Keratinocyte (primary cell): ENCODE results near the gene CD109. TPM values are rescaled to one million over a fixed set of nuclear protein-coding genes. Genes with fewer than 3 reads are reported as not detected.

ENCODE experiments used
- DNase-seq: peaks from one replicate; pipeline ENCODE4 v3.0.0-alpha.2; 2011; ENCODE audit warnings: low read depth, missing footprints, low spot score
- FAIRE-seq: peaks from 2 replicates; lab custom pipeline; 2011; peaks lifted over from hg19 to GRCh38; lab: Jason Lieb, UNC
- H2AFZ ChIP-seq: 2 replicates; pipeline ENCODE4 v1.6.0; 2012; ENCODE audit warnings: low read length, control low read depth, inconsistent platforms; ENCODE audit not compliant: control insufficient read depth
- H3K27ac ChIP-seq: 2 replicates; pipeline ENCODE4 v1.5.1; 2011; ENCODE audit warnings: low read length; ENCODE audit not compliant: control insufficient read depth, insufficient read depth
- H3K27me3 ChIP-seq: 3 replicates; pipeline ENCODE4 v1.6.0; 2011; ENCODE audit warnings: low read length; ENCODE audit not compliant: control insufficient read depth, insufficient read depth; ENCODE audit errors: extremely low read depth
- H3K36me3 ChIP-seq, 2 experiments: 2 replicates in 1 of 2; 3 replicates in 1 of 2; pipeline ENCODE4 v1.5.1; 2011; ENCODE audit warnings: low read length in 2 of 2, mild to moderate bottlenecking in 1 of 2; ENCODE audit not compliant: control insufficient read depth in 2 of 2, insufficient read depth in 2 of 2; ENCODE audit errors: extremely low read depth in 1 of 2
- H3K4me1 ChIP-seq: 3 replicates; pipeline ENCODE4 v1.5.1; 2011; ENCODE audit warnings: low read length; ENCODE audit not compliant: control insufficient read depth, insufficient read depth; ENCODE audit errors: extremely low read depth
- H3K4me2 ChIP-seq: 3 replicates; pipeline ENCODE4 v1.6.0; 2011; ENCODE audit warnings: low read depth, low read length; ENCODE audit not compliant: control insufficient read depth, insufficient read depth; ENCODE audit errors: extremely low read depth
- H3K4me3 ChIP-seq, 3 experiments: fragments of 200-600 bp in 1 of 3; sonication (generic) in 1 of 3; 2 replicates in 2 of 3; 3 replicates in 1 of 3; pipeline ENCODE4 v1.5.1; 2011 to 2016; ENCODE audit warnings: low read length in 3 of 3, mild to moderate bottlenecking in 3 of 3, control low read depth in 2 of 3, inconsistent platforms in 1 of 3, low read depth in 1 of 3, mixed read lengths in 1 of 3, mixed run types in 1 of 3, moderate library complexity in 1 of 3; ENCODE audit not compliant: control insufficient read depth in 2 of 3, insufficient read depth in 2 of 3; ENCODE audit errors: extremely low read depth in 1 of 3
- H3K79me2 ChIP-seq: 2 replicates; pipeline ENCODE4 v1.6.0; 2012; ENCODE audit warnings: low read length; ENCODE audit not compliant: control insufficient read depth, insufficient read depth
- H3K9ac ChIP-seq: 3 replicates; pipeline ENCODE4 v1.6.0; 2011; ENCODE audit warnings: low read length; ENCODE audit not compliant: control insufficient read depth, insufficient read depth; ENCODE audit errors: extremely low read depth
- H3K9me1 ChIP-seq: 3 replicates; pipeline ENCODE4 v1.6.0; 2011; ENCODE audit warnings: low read length; ENCODE audit not compliant: control insufficient read depth, insufficient read depth; ENCODE audit errors: extremely low read depth
- H3K9me3 ChIP-seq: 2 replicates; pipeline ENCODE4 v1.5.1; 2012; ENCODE audit warnings: low read depth, low read length; ENCODE audit not compliant: control insufficient read depth
- H4K20me1 ChIP-seq: 3 replicates; pipeline ENCODE4 v1.6.0; 2011; ENCODE audit warnings: low read length; ENCODE audit not compliant: control insufficient read depth, insufficient read depth; ENCODE audit errors: extremely low read depth
- CTCF ChIP-seq, 3 experiments: IDR thresholded peaks in 1 of 3; conservative IDR thresholded peaks in 1 of 3; optimal IDR thresholded peaks in 1 of 3; 2 replicates in 2 of 3; 3 replicates in 1 of 3; pipeline versions ENCODE3 to v1.5.1; 2011; ENCODE audit warnings: low read length in 3 of 3, mild to moderate bottlenecking in 3 of 3, moderate library complexity in 2 of 3, control low read depth in 1 of 3, inconsistent platforms in 1 of 3; ENCODE audit not compliant: insufficient read depth in 2 of 3; ENCODE audit errors: extremely low read depth in 1 of 3
- EZH2 ChIP-seq: IDR thresholded peaks from one replicate; pipeline ENCODE4 v1.6.1; 2012; ENCODE audit warnings: inconsistent platforms, mild to moderate bottlenecking, low read length, moderate library complexity
- dilution Hi-C: fragments of 300-500 bp; cut with MboI; formaldehyde crosslinking; loops from one replicate; pipeline ENCODE4 v1.7.0; 2020; ENCODE audit warnings: low sequenced_read_pairs; ENCODE audit not compliant: extremely low pct_ligation_motif_present
- polyA plus RNA-seq, 5 experiments: library from polyadenylated mRNA; depleted of rRNA in 3 of 5; stranded (reverse) in 3 of 5; stranded (forward) in 1 of 5; unstranded in 1 of 5; fragments of >200 nt; gene quantifications; 1 replicate in 1 of 5; 2 replicates in 3 of 5; 3 replicates in 1 of 5; pipeline versions ENCODE4 v1.2.1 to v1.2.3, GENCODE V29; 2011 to 2012; ENCODE audit warnings: missing spikeins in 2 of 5, low read depth in 1 of 5, low replicate concordance in 1 of 5

Gene CD109
- polyA plus RNA-seq, 1 donor (not counting 4 experiments of a cell fraction or from before 2014, with no cell fraction given) = 58.2 TPM

- H3K36me3 ChIP-seq = peaks cover 6 to 12% of the 10 kb centered on the region in 2 experiments
- FAIRE-seq (no peak), DNase-seq (no peak)
- H3K27ac ChIP-seq = no peak overlapping the region
- dilution Hi-C loops = no loop called here
- no peaks in the 10 kb centered on the region for H3K27me3 ChIP-seq
- no peaks in the 10 kb centered on the region for H3K79me2 ChIP-seq
- H3K9ac ChIP-seq = no peak overlapping the region
- no peaks in the 10 kb centered on the region for H3K9me1 ChIP-seq
- no peaks in the 10 kb centered on the region for H3K9me3 ChIP-seq
- H2AFZ ChIP-seq = no peak overlapping the region
- peaks cover 7% of the 10 kb centered on the region for H3K4me1 ChIP-seq
- H3K4me2 ChIP-seq = no peak overlapping the region
- TF ChIP-seq EZH2 (no peak), CTCF (optimal IDR thresholded peaks at IDR 0.05 in 1 of 3, IDR thresholded peaks at IDR 0.05 in 1 of 3, conservative IDR thresholded peaks at IDR 0.05 in 1 of 3; ENCODE audit: extremely low read depth in 1 of 3, insufficient read depth in 2 of 3, low read length in 3 of 3) (no peak)
- H4K20me1 ChIP-seq = no peaks in the 10 kb centered on the region
- H3K4me3 ChIP-seq = no peak overlapping the region
These were observed 88.9 kb downstream of the CD109 start for GRCh38 chr6:73784726-73785505.

- no peak overlapping the region for H3K4me3 ChIP-seq
- DNase-seq (no peak), FAIRE-seq (no peak)
- H3K79me2 ChIP-seq = no peaks in the 10 kb centered on the region
- TF ChIP-seq CTCF (optimal IDR thresholded peaks at IDR 0.05 in 1 of 3, IDR thresholded peaks at IDR 0.05 in 1 of 3, conservative IDR thresholded peaks at IDR 0.05 in 1 of 3; ENCODE audit: extremely low read depth in 1 of 3, insufficient read depth in 2 of 3, low read length in 3 of 3) (no peak), EZH2 (no peak)
- H3K9me1 ChIP-seq = no peaks in the 10 kb centered on the region
- H3K9me3 ChIP-seq = no peaks in the 10 kb centered on the region
- no peak overlapping the region for H3K4me2 ChIP-seq
- H4K20me1 ChIP-seq = no peaks in the 10 kb centered on the region
- H3K4me1 ChIP-seq = peaks cover 7% of the 10 kb centered on the region
- H3K27ac ChIP-seq = no peak overlapping the region
- H3K36me3 ChIP-seq = peaks cover 11 to 22% of the 10 kb centered on the region in 2 experiments
- H3K27me3 ChIP-seq = no peaks in the 10 kb centered on the region
- H3K9ac ChIP-seq = no peak overlapping the region
- H2AFZ ChIP-seq = no peak overlapping the region
- dilution Hi-C loops = no loop called here
These were observed 94.6 kb downstream of the CD109 start for GRCh38 chr6:73790574-73790973.
